NCI-H2081 (cell line): ENCODE results near the gene WDFY3.

Experiments used
- DNase-seq, 2 experiments: peaks; one replicate each; lab custom pipeline; 2025; lab: John Stamatoyannopoulos, UW

WDFY3 gene

DNA sequence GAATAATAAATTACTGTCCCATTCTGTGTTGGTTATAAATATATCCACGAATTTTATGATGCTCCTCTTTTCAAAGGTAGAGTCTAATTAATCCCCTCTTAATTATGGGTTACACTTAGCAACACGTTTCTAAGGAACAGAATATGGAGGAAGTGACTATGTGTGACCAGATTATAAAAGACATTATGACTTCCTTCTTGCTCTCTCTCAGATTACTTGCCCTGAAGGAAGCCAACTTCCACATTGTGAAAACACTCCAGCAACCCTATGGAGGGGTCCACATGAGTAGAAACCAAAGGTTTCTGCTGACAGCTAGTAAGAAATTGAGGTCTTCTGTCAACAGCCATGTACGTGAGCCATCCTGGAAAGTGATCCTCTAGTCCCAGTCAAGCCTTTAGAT, 59.3 kb downstream of the WDFY3 start:
- DNase-seq: peak in 1 of 2 experiments; percentile 1

- DNase-seq: no peak
Measured at GRCh38 chr4:84905646-84906045, 60.8 kb downstream of the WDFY3 start.

- DNase-seq: no peak
Measured at GRCh38 chr4:84901740-84902281, 64.7 kb downstream of the WDFY3 start.

DNA sequence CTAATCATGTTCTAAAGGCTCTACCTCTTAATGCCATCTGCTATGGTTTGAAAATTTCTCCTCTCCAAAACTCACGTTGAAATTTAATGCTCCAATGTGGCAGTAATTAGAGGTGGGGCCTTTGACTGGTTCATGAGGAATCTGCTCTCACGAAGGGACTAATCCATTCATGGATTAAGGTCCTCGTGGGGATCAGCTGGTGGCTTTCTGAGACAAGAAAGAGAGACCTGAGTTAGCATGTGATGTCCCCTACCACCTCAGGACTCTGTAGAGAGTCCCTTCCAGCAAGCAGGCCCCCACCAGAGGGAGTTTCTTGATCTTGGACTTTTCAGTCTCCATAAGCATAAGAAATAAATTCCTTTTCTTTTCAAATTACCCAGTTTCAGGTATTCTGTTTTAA, 65.3 kb downstream of the WDFY3 start:
- no peak for DNase-seq

GRCh38 chr4:84899616-84900015, 66.9 kb downstream of the WDFY3 start:
- DNase-seq: no peak

DNA sequence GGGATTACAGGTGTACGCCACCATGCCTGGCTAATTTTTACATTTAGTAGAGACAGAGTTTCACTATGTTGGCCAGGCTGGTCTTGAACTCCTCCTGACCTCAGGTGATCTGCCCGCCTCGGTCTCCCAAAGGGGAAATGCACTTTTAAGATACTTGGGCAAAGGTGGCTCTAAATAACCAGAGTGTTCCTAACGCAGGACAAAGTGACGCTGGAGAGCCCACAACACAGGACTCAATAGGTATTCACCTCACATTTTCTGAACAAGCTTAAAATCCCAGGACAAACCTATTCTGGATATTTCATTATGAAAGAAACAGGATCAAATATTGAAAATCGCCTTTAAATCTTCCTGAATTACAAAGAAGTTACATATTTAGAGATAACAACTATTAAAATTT, 69.0 kb downstream of the WDFY3 start:
- no peak for DNase-seq

DNA sequence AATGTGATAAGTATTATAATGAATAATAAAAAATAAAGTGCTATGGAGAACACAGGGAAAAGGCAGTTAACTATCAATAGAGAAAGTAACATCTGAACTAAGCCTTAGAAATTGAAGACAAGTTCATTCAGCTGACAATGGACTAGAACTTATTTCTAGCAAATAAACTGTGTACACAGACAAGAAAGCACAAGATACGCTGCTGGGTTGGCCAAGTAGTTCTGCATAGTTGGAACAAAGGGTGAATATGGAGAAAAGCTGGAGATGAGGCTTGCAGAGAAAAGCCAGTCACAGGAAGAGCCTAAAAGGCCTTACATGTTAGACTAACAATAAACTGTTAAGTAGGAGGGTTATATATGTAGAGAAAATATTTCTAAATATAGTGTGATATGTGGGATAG, 71.2 kb downstream of the WDFY3 start:
- no peak for DNase-seq

- DNase-seq: no peak
Measured at GRCh38 chr4:84894621-84895020, 71.9 kb downstream of the WDFY3 start.

DNA sequence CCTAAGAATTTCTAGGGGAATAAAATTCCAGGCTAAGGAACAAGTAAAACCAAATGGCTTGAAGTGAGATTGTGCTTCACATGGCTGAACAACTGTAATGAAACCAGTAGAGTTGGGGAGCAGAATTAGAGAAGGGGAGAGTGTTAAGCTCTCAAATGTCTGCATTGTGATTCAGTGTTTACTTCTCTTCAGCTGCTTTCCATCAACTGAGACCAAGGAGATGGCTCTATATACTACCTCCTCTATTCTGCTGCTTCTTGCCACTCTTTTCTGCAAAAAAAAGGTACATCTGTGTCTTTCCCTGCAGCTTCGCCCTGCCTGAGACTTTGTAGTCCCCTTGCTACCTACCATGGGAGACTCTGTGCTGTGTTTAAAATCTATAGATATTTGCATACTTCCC, 73.5 kb downstream of the WDFY3 start:
- DNase-seq: no peak

DNA sequence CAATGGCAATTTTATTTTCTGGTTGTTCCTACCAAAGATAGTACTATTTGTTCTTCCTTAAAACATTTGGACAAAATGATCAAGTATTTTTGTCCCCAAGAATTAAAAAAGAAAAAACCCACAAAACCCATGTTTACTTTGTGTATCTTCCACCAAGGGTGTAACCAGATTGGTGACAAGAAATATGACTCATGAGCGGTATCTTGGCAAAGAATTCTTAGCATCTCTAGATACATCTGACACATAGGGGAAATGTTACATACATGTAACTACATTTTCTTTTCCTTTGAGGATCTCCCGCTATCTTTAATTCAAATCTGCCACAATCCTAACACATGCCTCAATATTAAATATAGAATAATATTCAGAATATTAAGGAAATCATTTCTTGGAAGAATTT, 78.7 kb downstream of the WDFY3 start:
- DNase-seq: no peak

DNA sequence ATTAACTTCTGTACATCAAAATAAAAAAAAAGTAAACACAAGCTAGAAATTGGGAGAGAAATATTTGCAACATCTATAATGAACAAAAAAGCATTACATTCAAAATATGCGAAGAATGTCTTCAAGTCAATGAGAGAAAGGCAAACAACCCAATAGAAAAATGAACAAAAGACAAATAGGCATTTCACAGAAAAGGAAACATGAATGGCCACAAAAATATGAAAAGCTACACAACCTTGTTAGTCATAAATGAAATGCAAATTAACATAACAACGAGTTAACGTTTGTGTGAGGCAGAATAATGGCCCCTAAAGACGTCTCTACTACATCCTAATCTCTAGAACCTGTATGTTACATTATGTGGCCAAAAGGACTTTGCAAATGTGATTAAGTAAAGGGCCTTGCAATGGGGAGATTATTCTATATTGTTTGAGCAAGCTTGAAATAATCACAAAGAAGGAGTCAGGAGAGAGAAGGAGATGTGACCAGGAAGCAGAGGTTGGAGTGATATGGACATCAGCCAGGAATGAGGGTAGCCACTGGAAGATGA, 86.8 kb downstream of the WDFY3 start:
- DNase-seq: no peak

GRCh38 chr4:84878546-84878945, 87.9 kb downstream of the WDFY3 start:
- DNase-seq: no peak

GRCh38 chr4:84878090-84878489, 88.4 kb downstream of the WDFY3 start:
- no peak for DNase-seq

GRCh38 chr4:84877051-84877833, 89.2 kb downstream of the WDFY3 start:
- no peak for DNase-seq

DNA sequence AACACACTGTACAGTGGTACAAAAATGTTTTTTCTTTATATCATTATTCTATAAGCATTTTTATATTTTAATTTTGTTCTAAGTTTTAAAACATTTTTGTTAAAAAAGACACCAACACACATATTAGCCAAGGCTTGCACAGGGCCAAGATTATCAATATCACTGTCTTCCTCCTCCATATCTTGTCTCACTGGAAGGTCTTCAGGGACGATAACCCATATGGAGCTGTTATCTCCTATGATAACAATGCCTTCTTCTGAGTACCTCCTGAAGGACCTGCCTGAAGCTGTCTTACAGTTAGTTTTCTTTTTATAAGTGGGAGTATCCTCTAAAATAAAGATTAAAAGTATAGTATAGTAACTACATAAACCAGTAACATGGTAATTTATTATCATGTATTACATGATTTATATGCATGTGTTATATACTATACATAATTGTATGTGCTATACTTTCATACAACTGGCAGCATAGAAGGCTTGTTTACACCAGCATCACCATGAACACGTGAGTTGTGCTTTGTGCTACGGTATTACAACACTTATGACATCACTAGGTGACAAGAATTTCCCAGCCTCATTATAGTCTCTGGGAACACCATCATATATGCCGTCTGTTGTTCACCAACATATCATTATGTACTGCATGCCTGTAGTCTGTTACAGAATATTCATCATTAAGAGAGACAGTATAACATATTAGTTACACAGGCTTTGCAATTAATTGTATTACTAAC, 90.7 kb downstream of the WDFY3 start:
- no peak for DNase-seq

DNA sequence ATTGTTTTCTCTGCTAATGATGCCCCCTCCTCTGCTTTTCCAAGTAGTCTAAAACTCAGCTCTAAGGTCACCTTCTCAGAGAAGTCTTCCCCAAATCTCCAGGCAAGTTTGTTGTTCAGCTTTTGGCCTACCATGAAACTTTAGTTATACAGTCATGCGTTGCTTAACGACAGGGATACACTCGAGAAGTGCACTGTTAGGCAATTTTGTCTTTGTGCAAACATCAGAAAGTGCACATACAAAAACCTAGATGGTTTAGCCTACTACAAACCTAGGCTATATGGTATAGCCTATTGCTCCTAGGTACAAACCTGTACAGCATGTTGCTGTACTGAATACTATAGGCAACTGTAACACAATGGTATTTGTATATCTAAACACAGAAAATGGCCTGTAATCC, 91.9 kb downstream of the WDFY3 start:
- no peak for DNase-seq

GRCh38 chr4:84870398-84871163, 95.9 kb downstream of the WDFY3 start:
- no peak for DNase-seq

- no peak for DNase-seq
Measured at GRCh38 chr4:84866295-84866694, 100.2 kb downstream of the WDFY3 start.

GRCh38 chr4:84865600-84865999, 100.9 kb downstream of the WDFY3 start:
- DNase-seq: no peak

DNA sequence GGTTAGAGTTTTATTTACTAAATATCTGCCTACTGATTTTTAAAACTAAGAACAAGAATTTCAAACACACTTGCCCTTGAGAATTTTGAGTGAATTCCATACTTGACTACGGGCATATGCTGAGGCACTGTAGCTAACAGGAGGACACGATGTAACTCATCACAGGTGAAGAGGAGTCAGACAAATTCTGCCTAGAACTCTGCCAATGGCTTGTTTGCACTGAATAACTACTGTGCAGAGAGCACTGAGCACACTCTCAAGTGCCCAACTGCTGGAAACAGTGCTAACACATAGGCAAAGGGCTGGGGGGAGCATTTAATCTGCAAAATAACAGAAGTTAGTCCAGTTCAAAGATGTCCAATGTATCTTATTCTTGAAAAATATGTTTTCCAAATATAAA, 104.4 kb downstream of the WDFY3 start:
- DNase-seq: peak in 1 of 2 experiments; percentile 2

- DNase-seq: no peak
Measured at GRCh38 chr4:84857296-84857695, 109.2 kb downstream of the WDFY3 start.

- DNase-seq: no peak
Measured at GRCh38 chr4:84856468-84857049, 109.9 kb downstream of the WDFY3 start.
